ENCODE measurements around the gene PDHX.
"Not testable (repeated sequence)": the region's sequence is repeated elsewhere in the genome, so short reads cannot be mapped to it uniquely, and the experiment has no call there.

The PDHX gene

GRCh38 chr11:34911676-34912075 is 4.7 kb upstream of the PDHX start:
- DNase-seq = peak in 2 of 4 experiments; percentile 27 to 43

GRCh38 chr11:34913556-34913955 is 2.9 kb upstream of the PDHX start:
- DNase-seq = not testable (repeated sequence)

- DNase-seq = peak; percentile 30 to 42 (median 33)
Observed at GRCh38 chr11:34915136-34916014, 1.0 kb upstream of the PDHX start.

- peak in 2 of 4 experiments; percentile 5 to 14 for DNase-seq
Observed at GRCh38 chr11:34916843-34917770, 689 bp downstream of the PDHX start.

- no peak for DNase-seq
Observed at GRCh38 chr11:34921156-34921555, 4.7 kb downstream of the PDHX start.

GRCh38 chr11:34924714-34925113 is 8.3 kb downstream of the PDHX start:
- no peak for DNase-seq

GRCh38 chr11:34926101-34926830 is 9.8 kb downstream of the PDHX start:
- DNase-seq = peak; percentile 34 to 78 (median 66)

- peak in 3 of 4 experiments; percentile 11 to 60 (median 46) for DNase-seq
Observed at GRCh38 chr11:34926831-34927132, 10.4 kb downstream of the PDHX start.

- peak in 2 of 4 experiments; percentile 21 to 45 for DNase-seq
Observed at GRCh38 chr11:34928268-34928959, 12.0 kb downstream of the PDHX start.

- DNase-seq = no peak
Observed at GRCh38 chr11:34928960-34929680, 12.7 kb downstream of the PDHX start.

- no peak for DNase-seq
Observed at GRCh38 chr11:34929794-34930763, 13.7 kb downstream of the PDHX start.

- DNase-seq = no peak
Observed at GRCh38 chr11:34936945-34937629, 20.7 kb downstream of the PDHX start.

GRCh38 chr11:34938611-34939010 is 22.2 kb downstream of the PDHX start:
- no peak for DNase-seq

- DNase-seq = no peak
Observed at GRCh38 chr11:34940026-34940677, 23.7 kb downstream of the PDHX start.

- no peak for DNase-seq
Observed at GRCh38 chr11:34941688-34942087, 25.3 kb downstream of the PDHX start.

- no peak for DNase-seq
Observed at GRCh38 chr11:34944692-34945091, 28.3 kb downstream of the PDHX start.

GRCh38 chr11:34948696-34949095 is 32.3 kb downstream of the PDHX start:
- DNase-seq = no peak

GRCh38 chr11:34953955-34954354 is 37.5 kb downstream of the PDHX start:
- no peak for DNase-seq

- DNase-seq = peak; percentile 21 to 62 (median 32)
Observed at GRCh38 chr11:34957206-34957605, 40.8 kb downstream of the PDHX start.

All from suppressor macrophage (primary cell).